DMS153 (cell line): ENCODE results near the gene DAPL1.

Experiments
- DNase-seq: peaks from one replicate; lab custom pipeline; 2025; lab: John Stamatoyannopoulos, UW

DAPL1 gene

DNA sequence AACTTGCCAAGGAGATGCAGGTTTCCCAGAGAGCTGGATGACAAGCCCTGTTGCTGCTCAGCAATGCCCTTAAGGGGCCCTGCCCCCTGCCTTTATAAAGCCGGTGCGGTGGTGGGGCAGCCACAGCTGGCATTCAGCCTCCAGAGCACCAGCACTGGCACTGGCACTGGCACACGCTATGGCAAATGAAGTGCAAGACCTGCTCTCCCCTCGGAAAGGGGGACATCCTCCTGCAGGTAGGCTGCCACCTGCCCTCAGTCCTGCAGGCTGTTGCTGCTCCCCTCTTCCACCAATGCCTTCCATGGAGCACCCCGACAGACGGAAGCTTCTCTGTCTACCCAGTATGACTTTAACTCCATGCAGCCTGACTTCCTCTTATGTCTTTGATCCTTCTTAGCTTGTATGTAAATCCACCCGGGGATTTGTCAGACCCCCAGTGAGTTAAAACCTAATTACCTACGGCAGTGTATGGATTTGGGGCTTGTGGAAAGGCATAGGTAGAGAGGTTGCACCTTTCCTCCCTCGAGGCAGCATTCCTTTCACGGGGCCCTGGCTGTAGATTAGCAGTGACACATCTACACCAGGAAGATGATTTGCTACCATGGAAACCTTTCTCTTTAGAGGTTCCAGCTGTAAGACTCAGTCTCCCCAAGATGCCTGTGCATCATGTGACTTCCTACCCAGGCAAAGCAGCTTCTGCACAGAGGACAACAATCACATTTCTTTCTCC lies at the start of gene DAPL1:
Gene DAPL1, plus strand, starts transcription at position 123 of the 730 bp plus-strand sequence. Its CDS starts 56 bp downstream, at position 179.
- DNase-seq = peak; percentile 63

DNA sequence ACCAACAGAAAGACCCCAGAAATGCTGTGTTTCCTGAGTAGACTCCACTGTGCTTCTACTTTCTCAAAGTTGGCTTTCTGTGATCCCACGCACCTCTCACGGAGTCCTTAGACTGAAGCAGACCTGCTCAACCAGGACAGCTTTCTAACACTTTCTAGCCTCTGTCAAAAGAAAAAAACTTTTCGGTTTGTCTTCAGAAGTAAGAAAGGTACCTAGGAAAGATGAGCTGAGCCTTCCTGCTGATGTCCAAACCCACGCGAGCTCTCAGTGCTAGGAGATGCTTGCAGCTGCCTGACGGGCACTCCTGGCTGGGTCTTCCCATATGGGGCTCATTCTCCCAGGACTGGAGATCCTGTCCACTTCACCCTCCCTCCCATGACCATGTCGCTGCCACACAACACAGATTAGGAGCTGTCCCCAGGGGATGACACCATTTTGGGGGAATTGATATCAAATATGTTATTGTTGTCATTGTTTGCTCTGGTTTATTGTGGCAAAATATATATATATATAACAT lies 49.2 kb upstream of the DAPL1 start:
- no peak for DNase-seq

DNA sequence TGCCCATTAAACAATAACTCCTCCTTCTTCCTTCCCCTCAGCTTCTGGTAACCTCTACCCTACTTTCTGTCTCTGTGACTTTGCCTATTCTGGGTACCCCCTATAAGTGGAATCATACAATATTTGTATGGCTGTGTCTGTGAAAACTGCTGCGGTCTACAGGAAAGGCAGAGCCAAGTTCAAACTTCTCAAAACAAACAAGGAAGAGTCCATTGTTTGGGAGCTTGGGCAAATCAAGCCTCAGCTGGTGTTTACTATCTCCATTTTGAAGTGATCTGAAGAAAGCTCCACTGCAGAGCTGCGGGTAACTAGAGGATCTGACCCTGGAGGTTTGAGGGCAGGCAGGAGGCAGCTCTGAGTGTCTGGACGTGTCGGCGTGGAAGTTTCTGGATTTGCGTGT lies 48.6 kb upstream of the DAPL1 start:
- no peak for DNase-seq

DNA sequence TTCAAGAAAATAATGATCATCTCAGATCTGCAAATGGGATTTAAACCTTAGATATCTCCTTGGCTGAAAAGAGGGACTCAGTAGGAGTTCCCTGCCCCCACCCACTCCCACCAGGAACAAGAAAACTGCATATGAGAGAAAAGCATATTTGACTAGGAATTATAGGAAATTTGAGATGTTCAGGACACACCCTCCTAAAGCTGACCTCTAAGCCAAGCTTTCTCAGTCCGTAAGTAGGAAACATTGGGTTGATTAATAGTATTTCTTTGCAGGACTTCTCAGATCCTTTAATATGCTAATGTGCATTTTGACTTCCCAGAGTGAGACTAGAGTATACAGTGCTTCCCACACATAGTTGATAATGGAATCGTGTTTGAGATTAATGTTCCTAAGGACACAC lies 47.8 kb upstream of the DAPL1 start:
- no peak for DNase-seq

GRCh38 chr2:158748926-158749590 lies 46.1 kb upstream of the DAPL1 start:
- DNase-seq = no peak

DNA sequence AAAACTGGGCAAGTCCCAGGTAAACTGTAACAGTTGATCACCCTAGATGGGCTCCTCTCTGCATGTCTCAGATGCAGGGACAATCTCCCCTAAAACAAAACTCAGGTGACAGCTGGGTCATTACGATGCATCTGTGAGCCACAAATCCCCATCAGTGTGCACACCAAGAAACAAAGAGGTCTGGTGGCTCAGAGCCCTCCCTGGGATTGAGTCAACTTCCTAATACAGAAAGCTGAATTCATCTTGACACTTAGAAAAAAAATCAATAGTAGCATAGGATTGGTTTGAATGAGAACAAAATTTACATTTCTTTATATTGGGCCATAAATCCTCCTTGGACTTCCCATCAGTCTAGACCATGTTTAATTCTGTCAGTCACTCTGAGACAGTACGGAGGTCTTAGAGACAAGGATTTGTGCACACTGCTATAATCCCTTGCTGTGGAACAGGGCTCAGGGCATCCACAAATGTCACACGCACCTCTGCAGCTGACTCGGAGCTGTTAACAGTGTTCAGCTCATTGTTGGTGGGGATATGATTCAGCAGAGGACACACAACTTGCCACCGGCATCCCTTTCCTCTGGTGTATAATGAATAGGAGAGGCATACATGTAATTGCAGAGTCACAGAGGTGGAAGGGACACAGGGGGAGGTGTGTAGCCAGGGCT lies 44.5 kb upstream of the DAPL1 start:
- no peak for DNase-seq

GRCh38 chr2:158753641-158754611 lies 41.2 kb upstream of the DAPL1 start:
- DNase-seq = no peak

DNA sequence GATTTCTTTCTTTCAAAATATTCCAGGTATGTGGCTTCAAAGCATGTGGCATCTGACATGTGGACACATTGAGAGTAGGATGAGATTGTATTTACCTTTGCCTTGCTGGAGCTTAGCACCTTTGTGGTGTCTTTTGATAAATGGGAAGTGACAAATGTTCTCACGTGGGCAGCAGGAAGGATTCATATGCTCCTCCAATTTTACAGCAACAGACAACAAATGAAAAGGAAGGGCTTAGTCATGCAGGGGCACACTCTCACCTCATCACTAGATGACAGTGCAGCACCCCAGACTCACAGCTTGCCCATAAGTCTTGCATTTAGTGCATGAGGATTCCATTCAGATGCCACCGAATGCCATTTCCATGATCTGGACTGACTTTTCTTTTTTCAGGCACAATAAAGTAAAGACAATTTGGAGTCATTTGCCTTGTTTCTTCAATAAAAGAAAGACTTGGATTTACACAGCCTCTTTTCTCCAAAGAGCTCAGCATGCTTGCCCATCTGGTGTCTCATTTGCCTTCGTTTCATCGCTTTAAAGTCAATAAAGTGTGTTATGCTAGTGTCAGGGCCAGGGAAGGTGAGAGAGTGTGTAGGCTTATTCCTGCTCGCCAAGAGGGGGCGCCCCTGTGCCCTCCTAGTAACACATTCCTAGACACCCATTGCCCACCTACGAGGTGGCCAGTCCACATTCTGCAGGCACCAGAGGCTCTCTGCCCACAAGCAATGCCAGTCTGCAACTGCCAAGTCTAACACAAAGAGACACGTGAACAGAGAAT lies 39.6 kb upstream of the DAPL1 start:
- DNase-seq = no peak

- no peak for DNase-seq
Measured at GRCh38 chr2:158756331-158756730, 38.8 kb upstream of the DAPL1 start.

- no peak for DNase-seq
Measured at GRCh38 chr2:158756976-158757375, 38.1 kb upstream of the DAPL1 start.

DNA sequence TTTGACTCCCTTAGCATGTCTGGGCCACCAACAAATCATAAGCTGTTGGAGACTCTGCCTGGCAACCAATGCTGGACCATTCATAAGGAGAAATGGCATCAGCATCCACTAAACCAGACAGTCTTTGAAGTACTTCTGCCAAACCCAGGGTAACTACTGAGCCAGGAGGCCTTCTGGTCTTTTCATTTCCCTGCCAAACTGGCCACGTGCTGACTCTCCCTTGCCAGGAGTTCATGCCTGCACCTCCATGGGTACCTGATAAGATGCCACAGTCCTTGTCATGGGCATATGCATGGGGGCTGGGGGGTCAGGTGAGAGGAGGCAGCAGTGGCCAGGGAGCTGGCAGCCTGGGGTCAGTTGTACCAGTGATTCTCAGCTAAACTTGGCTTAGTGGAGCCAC lies 34.2 kb upstream of the DAPL1 start:
- DNase-seq = no peak

DNA sequence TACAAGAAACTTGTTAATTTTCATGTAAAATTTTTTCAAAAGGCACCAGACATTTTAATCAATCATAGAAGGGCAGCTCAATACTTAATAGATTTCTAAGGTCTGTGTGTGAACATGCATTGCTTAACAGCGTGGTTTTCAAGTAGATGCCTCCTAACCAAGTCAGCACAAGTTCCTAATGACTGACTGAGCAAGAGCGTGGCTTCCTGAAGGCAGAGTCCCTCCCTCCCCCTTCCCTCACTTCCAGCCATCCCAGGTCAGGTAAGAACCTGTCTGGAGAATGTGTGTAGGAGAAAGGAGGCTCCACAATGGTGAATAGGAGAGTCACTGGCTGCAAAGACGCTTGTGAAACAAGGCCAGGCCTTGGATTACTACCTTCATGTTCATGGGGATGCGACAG lies 33.5 kb upstream of the DAPL1 start:
- no peak for DNase-seq

GRCh38 chr2:158762336-158762735 lies 32.8 kb upstream of the DAPL1 start:
- no peak for DNase-seq

DNA sequence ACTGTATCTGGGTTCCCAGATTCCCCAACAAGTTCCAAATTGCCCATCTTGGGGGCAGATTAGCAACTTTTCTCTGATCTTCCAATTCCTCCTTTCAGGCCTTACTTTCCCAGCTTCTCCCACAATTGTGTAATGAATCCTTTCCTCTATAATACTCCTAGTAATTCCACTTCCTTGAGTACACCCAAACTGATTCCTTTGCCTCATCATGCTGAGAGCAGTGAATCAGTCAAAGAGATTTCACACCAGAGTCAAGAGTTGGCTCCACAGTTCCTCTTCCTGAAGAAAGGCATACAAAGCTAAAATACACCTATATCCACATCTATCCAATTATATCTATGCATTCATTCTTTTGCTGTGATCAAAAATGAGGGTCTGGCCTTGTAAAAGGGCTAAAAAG lies 28.6 kb upstream of the DAPL1 start:
- no peak for DNase-seq

- DNase-seq = no peak
Measured at GRCh38 chr2:158772306-158773078, 22.6 kb upstream of the DAPL1 start.

GRCh38 chr2:158773121-158773520 lies 22.0 kb upstream of the DAPL1 start:
- no peak for DNase-seq

- DNase-seq = peak; percentile 50
Measured at GRCh38 chr2:158774681-158775080, 20.4 kb upstream of the DAPL1 start.

DNA sequence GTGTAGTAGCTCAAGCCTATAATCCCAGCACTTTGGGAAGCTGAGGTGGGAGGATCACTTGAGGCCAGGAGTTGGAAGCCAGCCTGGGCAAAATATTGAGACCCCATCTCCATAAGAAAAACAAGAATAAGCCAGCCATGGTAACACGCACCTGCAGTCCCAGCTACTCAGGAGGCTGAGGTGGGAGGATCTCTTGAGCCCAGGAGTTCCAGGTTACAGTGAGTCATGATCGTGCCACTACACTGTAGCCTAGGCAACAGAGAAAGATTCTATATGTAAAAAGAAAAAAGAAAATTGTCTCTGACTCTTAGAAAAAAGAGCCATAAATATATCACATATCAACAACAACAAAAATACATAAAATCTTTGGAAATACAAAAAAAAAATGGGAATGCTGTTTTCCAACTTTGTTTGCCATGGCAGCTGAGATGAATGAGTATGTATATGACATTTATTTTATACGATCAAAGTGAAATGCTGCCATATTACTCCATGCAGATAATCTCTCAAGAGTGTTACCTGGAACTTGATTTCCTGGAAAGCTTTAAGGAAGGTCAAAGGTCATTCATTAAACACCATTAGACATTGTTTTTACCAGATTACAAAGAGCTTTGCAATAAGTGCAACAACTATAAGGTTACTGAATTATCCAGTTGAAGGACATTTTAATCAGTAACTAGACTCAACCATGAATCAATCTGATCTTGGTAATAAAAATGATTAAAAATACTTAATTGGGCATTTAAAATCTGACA lies 19.7 kb upstream of the DAPL1 start:
- DNase-seq = no peak

DNA sequence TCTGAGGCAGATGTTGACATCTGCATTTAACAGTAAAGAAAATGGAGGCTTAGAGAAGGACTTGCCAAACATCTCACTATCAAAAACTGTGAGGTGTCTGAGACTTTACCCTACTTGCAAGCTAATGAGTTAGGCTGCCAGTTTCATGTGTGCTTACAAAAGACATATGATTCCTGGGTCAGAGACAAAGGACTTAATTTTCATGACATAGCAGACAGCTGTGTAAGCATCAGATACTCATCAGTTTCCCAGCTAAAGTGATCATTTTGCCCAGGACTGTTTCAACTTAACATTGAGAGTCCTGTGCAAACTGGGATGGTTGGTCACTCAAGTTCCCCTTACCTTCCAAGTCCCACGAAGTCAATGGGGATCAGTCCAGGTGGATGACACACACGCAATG lies 18.9 kb upstream of the DAPL1 start:
- peak; percentile 21 for DNase-seq
